GM10266 (cell line): ENCODE data around the gene PLEKHO2.

Experiments
- DNase-seq: peaks from one replicate; pipeline ENCODE4 v3.0.0; 2012; ENCODE audit errors: extremely low spot score
- CTCF ChIP-seq: IDR thresholded peaks from 2 replicates; pipeline ENCODE4 v1.5.1; 2012; ENCODE audit warnings: mild to moderate bottlenecking, low read depth; ENCODE audit not compliant: control insufficient read depth, insufficient read depth; ENCODE audit errors: missing control alignments

Gene PLEKHO2

GRCh38 chr15:64854041-64854440 is 12.3 kb downstream of the PLEKHO2 start:
- no peak for DNase-seq
- TF ChIP-seq CTCF, result no peak

- no peak for DNase-seq
- TF ChIP-seq CTCF, result no peak
Observed at GRCh38 chr15:64854526-64854925, 12.8 kb downstream of the PLEKHO2 start.

- no peak for DNase-seq
- no peak for TF ChIP-seq CTCF
Observed at GRCh38 chr15:64855205-64855975, 13.7 kb downstream of the PLEKHO2 start.

- DNase-seq, result no peak
- TF ChIP-seq CTCF, result no peak
Observed at GRCh38 chr15:64856429-64857145, 14.9 kb downstream of the PLEKHO2 start.

- no peak for DNase-seq
- no peak for TF ChIP-seq CTCF
Observed at GRCh38 chr15:64857421-64857820, 15.7 kb downstream of the PLEKHO2 start.

GRCh38 chr15:64858021-64858575 is 16.4 kb downstream of the PLEKHO2 start:
- no peak for DNase-seq
- TF ChIP-seq CTCF, result no peak

- TF ChIP-seq CTCF, result no peak
- DNase-seq, result no peak
Observed at GRCh38 chr15:64859226-64859625, 17.5 kb downstream of the PLEKHO2 start.
